ENCODE measurements around the gene ZNF18. TPM values are rescaled to one million over a fixed set of nuclear protein-coding genes. Genes with fewer than 3 reads are reported as not detected.

The ZNF18 gene
- total and polyA plus RNA-seq, 2 of the 13 experiments (the other 11 are each of a cell fraction or from before 2014, with no cell fraction given) = 2.4 to 5.4 TPM

GRCh38 chr17:11948789-11949188 is 48.5 kb downstream of the ZNF18 start:
- H2AFZ ChIP-seq (ENCODE audit: low read length) = no peak overlapping the region
- H4K20me1 ChIP-seq (ENCODE audit: insufficient read depth, low read length) = no peaks in the 10 kb centered on the region
- peaks cover 14% of the 10 kb centered on the region for H3K9me3 ChIP-seq (ENCODE audit: low read length)
- ChIA-PET POLR2A (no interaction called here), CTCF (ENCODE audit: low intra/inter-chr PET ratio, low total read pairs) (no interaction called here)
- peak overlapping the region; percentile 55 for H3K4me2 ChIP-seq (ENCODE audit: low read depth, low read length)
- in situ Hi-C loops (cut with HindIII; ENCODE audit: extremely low pct_ligation_motif_present, low pct_unique_long_range_greater_than_20kb) = no loop called here
- peak; percentile 24; the same call in 1 of the 2 replicates for TF ChIP-seq TFAP4 (IDR thresholded peaks at IDR 0.05; ENCODE audit: borderline replicate concordance, low read depth)
- no peak for TF ChIP-seq ZNF720 (CRISPR knock-in tag; IDR thresholded peaks at IDR 0.05)
- H3K4me3 ChIP-seq (replicated peaks in 1 of 3; ENCODE audit: insufficient read depth in 1 of 3, low read depth in 2 of 3, low read length in 3 of 3) = peak overlapping the region in 1 of 3 experiments; percentile 34; a peak in 2 of 6 replicates
- no TSS peak for BruUV-seq (replicated peaks)
- H3K4me1 ChIP-seq (ENCODE audit: insufficient read depth, low read length) = no peaks in the 10 kb centered on the region
- no peak for FAIRE-seq
- no peaks in the 10 kb centered on the region for H3K79me2 ChIP-seq (ENCODE audit: insufficient read depth, low read length)
- no peaks in the 10 kb centered on the region for H3K27me3 ChIP-seq (ENCODE audit: control insufficient read depth in 1 of 2, insufficient read depth in 2 of 2, low read length in 2 of 2)
- 17% methylated on average over 3 of the region's 6 CpGs for WGBS (ENCODE audit: low lambda C conversion rate)
- DNase-seq (ENCODE audit: low spot score) = no peak
- intact Hi-C loops (cut with micrococcal nuclease; ENCODE audit: unreplicated experiment) = no loop called here
- peak; percentile 76 for ATAC-seq
- H3K36me3 ChIP-seq (replicated peaks in 1 of 2; ENCODE audit: control insufficient read depth in 1 of 2, insufficient read depth in 2 of 2, low read length in 2 of 2) = no peaks in the 10 kb centered on the region
- no peak overlapping the region for H3K27ac ChIP-seq (ENCODE audit: extremely low read length, insufficient read depth, low read length)
- no peak overlapping the region for H3K9ac ChIP-seq (ENCODE audit: insufficient read depth, low read depth, low read length)

- WGBS (ENCODE audit: low lambda C conversion rate) = 27% methylated on average over 3 of the region's 3 CpGs
- Histone ChIP-seq H3K4me3 (replicated peaks in 1 of 3; ENCODE audit: insufficient read depth in 1 of 3, low read depth in 2 of 3, low read length in 3 of 3) (no peak overlapping the region), H3K4me2 (ENCODE audit: low read depth, low read length) (no peak overlapping the region), H3K79me2 (ENCODE audit: insufficient read depth, low read length) (no peaks in the 10 kb centered on the region), H3K9ac (ENCODE audit: insufficient read depth, low read depth, low read length) (no peak overlapping the region), H3K27me3 (ENCODE audit: control insufficient read depth in 1 of 2, insufficient read depth in 2 of 2, low read length in 2 of 2) (no peaks in the 10 kb centered on the region), H3K9me3 (ENCODE audit: low read length) (no peaks in the 10 kb centered on the region), H4K20me1 (ENCODE audit: insufficient read depth, low read length) (no peaks in the 10 kb centered on the region), H3K36me3 (replicated peaks in 1 of 2; ENCODE audit: control insufficient read depth in 1 of 2, insufficient read depth in 2 of 2, low read length in 2 of 2) (no peaks in the 10 kb centered on the region), H3K4me1 (ENCODE audit: insufficient read depth, low read length) (no peaks in the 10 kb centered on the region), H3K27ac (ENCODE audit: extremely low read length, insufficient read depth, low read length) (no peak overlapping the region), H2AFZ (ENCODE audit: low read length) (no peak overlapping the region)
- DNase-seq (ENCODE audit: low spot score) = no peak
- in situ Hi-C loops (cut with HindIII; ENCODE audit: extremely low pct_ligation_motif_present, low pct_unique_long_range_greater_than_20kb) = no loop called here
- CTCF ChIA-PET (ENCODE audit: low intra/inter-chr PET ratio, low total read pairs) = no interaction called here
- intact Hi-C loops (cut with micrococcal nuclease; ENCODE audit: unreplicated experiment) = no loop called here
- ATAC-seq = no peak
- POLR2A ChIA-PET = no interaction called here
- FAIRE-seq = no peak
- no TSS peak for BruUV-seq (replicated peaks)
- TF ChIP-seq GABPA (IDR thresholded peaks at IDR 0.05; ENCODE audit: low read depth, low read length) (no peak), GABPA (CRISPR knock-in tag; IDR thresholded peaks at IDR 0.05; ENCODE audit: low read depth) (no peak), BHLHE40 (IDR thresholded peaks at IDR 0.05; ENCODE audit: low read length) (no peak), NFE2L1 (CRISPR knock-in tag; IDR thresholded peaks at IDR 0.05; ENCODE audit: borderline replicate concordance) (no peak), AHDC1 (CRISPR knock-in tag; IDR thresholded peaks at IDR 0.05; ENCODE audit: borderline replicate concordance) (no peak), REL (CRISPR knock-in tag; conservative IDR thresholded peaks at IDR 0.05) (no peak), ELF1 (CRISPR knock-in tag; IDR thresholded peaks at IDR 0.05) (no peak), TEAD3 (CRISPR knock-in tag; optimal IDR thresholded peaks at IDR 0.05; ENCODE audit: borderline replicate concordance) (no peak), ZNF549 (CRISPR knock-in tag; IDR thresholded peaks at IDR 0.05) (no peak), ZNF616 (CRISPR knock-in tag; IDR thresholded peaks at IDR 0.05; ENCODE audit: low read depth) (no peak), CC2D1A (CRISPR knock-in tag; IDR thresholded peaks at IDR 0.05) (no peak), ZSCAN31 (CRISPR knock-in tag; IDR thresholded peaks at IDR 0.05; ENCODE audit: low read depth) (no peak), POLR2AphosphoS2 (IDR thresholded peaks at IDR 0.05; ENCODE audit: low read depth, low read length) (no peak)
Measured at GRCh38 chr17:11944587-11944986, 52.7 kb downstream of the ZNF18 start.

Measured in HepG2 (cell line).